HFFc6 (cell line): ENCODE results near the gene POP5. TPM values are rescaled to one million over a fixed set of nuclear protein-coding genes. Genes with fewer than 3 reads are reported as not detected.

Source experiments
- DNase-seq: peaks from one replicate; pipeline ENCODE4 v3.0.0-alpha.2; 2018
- H3K27ac Mint-ChIP-seq: 2 replicates; pipeline ENCODE4 v1.8.0; 2020; ENCODE audit warnings: mild to moderate bottlenecking, mixed read lengths
- H3K27me3 Mint-ChIP-seq: 2 replicates; pipeline ENCODE4 v1.8.0; 2021; ENCODE audit warnings: mild to moderate bottlenecking, moderate library complexity, mixed read lengths; ENCODE audit not compliant: insufficient read depth
- H3K36me3 Mint-ChIP-seq: 2 replicates; pipeline ENCODE4 v1.8.0; 2021; ENCODE audit warnings: low read depth, mixed read lengths
- H3K4me1 Mint-ChIP-seq: 2 replicates; pipeline ENCODE4 v1.8.0; 2020; ENCODE audit warnings: low read depth, mixed read lengths
- H3K4me3 Mint-ChIP-seq: 2 replicates; pipeline ENCODE4 v1.8.0; 2020; ENCODE audit warnings: mild to moderate bottlenecking, moderate library complexity, mixed read lengths
- H3K9me3 Mint-ChIP-seq: 2 replicates; pipeline ENCODE4 v1.8.0; 2020; ENCODE audit warnings: mild to moderate bottlenecking, mixed read lengths
- total RNA-seq, 6 experiments: library from RNA; stranded (reverse); fragmentation: NEBNext Ultra II Directional; extraction: Animal tissue kit (Norgen Biotek cat#: 25700); gene quantifications; 2 replicates in 1 of 6; 3 replicates in 5 of 6; pipeline ENCODE4 v1.2.3, GENCODE V29; 2021
- TF ChIP-seq, protein P1 (sequence below): fragments of 200-600 bp; sonication (generic); IDR thresholded peaks from 2 replicates; pipeline ENCODE4 v1.5.0; 2021; ENCODE audit warnings: antibody characterized with exemption, mild to moderate bottlenecking

The POP5 gene
- total RNA-seq, 6 experiments from 2014 or later, result 56.5 to 63.4 (median 60.6) TPM

DNA sequence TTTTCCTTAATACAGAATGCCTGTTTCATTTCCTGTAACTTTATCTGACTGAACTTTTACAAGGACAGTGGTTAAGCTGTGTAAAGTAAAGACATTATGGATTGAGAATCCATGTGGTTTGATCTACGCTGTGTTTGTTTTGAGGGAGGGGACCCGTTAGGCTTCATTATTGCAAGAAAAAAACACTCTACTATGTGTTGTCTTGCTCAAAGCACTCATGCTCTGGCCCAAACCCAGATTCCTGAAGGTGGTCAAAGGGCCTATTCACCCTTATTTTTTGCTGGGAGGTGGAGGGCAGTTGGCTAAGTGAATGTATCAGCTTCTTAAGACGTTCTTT is 35.2 kb downstream of the POP5 start:
- Mint-ChIP-seq H3K27me3 (no peaks in the 10 kb centered on the region; the same call in 1 of the 2 replicates), H3K27ac (no peak overlapping the region), H3K36me3 (peaks cover 4% of the 10 kb centered on the region), H3K9me3 (no peaks in the 10 kb centered on the region), H3K4me3 (no peak overlapping the region), H3K4me1 (peaks cover 7% of the 10 kb centered on the region; the same call in 1 of the 2 replicates)
- TF ChIP-seq, protein P1, sequence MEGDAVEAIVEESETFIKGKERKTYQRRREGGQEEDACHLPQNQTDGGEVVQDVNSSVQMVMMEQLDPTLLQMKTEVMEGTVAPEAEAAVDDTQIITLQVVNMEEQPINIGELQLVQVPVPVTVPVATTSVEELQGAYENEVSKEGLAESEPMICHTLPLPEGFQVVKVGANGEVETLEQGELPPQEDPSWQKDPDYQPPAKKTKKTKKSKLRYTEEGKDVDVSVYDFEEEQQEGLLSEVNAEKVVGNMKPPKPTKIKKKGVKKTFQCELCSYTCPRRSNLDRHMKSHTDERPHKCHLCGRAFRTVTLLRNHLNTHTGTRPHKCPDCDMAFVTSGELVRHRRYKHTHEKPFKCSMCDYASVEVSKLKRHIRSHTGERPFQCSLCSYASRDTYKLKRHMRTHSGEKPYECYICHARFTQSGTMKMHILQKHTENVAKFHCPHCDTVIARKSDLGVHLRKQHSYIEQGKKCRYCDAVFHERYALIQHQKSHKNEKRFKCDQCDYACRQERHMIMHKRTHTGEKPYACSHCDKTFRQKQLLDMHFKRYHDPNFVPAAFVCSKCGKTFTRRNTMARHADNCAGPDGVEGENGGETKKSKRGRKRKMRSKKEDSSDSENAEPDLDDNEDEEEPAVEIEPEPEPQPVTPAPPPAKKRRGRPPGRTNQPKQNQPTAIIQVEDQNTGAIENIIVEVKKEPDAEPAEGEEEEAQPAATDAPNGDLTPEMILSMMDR, result no peak
- DNase-seq, result no peak

DNA sequence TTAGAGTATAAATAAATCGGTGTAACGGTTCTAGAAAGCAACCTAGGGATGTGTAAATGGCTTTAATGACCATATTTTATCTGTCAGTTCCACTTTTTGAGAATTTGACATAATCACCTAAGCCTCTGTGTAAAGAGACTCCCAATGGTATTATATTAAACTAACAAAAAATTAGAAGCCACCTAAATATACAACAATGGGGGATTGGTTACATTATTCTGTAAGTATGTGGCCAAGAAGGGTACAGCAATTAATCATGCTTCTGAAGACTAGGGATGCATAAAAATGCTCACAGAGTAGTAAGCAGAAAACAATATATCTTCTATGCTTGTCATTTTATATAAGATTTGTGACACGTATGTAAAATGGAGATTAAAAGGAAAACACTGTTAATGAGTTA is 36.5 kb downstream of the POP5 start:
- Mint-ChIP-seq H3K4me1 (peaks cover 16% of the 10 kb centered on the region), H3K27me3 (no peaks in the 10 kb centered on the region; the same call in 1 of the 2 replicates), H3K4me3 (no peak overlapping the region), H3K36me3 (peaks cover 4% of the 10 kb centered on the region), H3K9me3 (no peaks in the 10 kb centered on the region), H3K27ac (no peak overlapping the region)
- DNase-seq, result no peak
- TF ChIP-seq, protein P1, result no peak

DNA sequence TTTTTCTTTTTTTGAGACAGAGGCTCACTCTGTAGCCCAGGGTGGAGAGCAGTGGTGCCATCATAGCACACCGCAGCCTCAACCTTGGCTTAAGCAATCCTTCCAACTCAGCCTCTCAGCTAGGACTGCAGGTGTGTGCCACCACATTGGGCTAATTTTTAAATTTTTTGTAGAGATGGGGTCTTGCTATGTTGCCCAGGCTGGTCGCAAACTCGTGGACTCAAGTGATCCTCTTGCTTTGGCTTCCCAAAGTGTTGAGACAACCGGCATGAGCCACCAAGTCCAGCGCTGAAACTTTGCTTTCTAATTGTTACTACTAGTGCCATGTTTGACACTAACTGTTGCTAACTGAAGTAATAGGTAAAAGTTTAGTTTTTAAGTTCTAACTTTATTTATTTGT is 39.0 kb downstream of the POP5 start:
- no peak overlapping the region for H3K4me3 Mint-ChIP-seq
- peaks cover 4% of the 10 kb centered on the region for H3K36me3 Mint-ChIP-seq
- no peak for DNase-seq
- TF ChIP-seq, protein P1, result no peak
- H3K9me3 Mint-ChIP-seq, result no peaks in the 10 kb centered on the region
- H3K27ac Mint-ChIP-seq, result no peak overlapping the region
- no peaks in the 10 kb centered on the region; the same call in 1 of the 2 replicates for H3K27me3 Mint-ChIP-seq
- H3K4me1 Mint-ChIP-seq, result peaks cover 41% of the 10 kb centered on the region

DNA sequence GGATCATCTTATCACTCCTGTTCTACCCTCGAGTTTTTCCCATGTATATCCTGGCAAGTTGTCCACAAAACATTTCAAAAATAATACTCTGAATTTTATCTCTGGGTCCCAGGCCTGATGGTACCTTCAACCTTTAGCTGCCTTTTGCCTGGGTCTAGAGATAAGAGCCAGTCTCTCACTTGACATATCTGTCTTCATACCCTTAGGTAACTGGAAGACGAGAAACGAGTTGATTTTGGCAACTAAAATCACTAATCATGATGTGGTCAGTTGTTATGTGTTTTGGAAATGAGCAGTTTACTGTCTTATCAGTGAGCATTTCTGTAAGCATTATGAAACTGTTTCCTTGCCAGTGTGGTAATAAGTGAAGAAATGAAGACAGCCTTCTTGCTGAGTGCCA is 40.8 kb downstream of the POP5 start:
- no peaks in the 10 kb centered on the region; the same call in 1 of the 2 replicates for H3K27me3 Mint-ChIP-seq
- no peak overlapping the region for H3K4me3 Mint-ChIP-seq
- peaks cover 58% of the 10 kb centered on the region for H3K4me1 Mint-ChIP-seq
- peaks cover 18% of the 10 kb centered on the region for H3K36me3 Mint-ChIP-seq
- no peak for DNase-seq
- TF ChIP-seq, protein P1, result no peak
- no peaks in the 10 kb centered on the region for H3K9me3 Mint-ChIP-seq
- peak overlapping the region; percentile 60 for H3K27ac Mint-ChIP-seq

DNA sequence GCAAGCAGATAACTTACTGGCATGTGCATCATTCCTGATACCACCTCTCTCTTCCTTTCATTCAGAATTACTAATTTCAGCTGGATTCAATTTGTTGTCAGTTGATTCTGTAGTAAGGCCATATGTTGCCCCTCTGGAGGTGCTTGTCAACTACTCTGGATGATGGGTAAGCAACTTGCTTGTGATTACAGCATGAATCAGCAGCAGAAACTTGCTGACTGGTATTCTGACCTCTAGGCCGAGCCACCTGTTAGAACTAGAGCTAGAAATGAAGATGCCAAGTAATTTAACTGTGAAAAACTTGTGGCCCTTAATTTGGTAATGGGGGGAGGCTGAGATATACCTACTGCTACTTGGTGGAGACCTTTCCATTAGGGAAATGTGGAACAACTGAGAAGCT is 41.9 kb downstream of the POP5 start:
- no peaks in the 10 kb centered on the region; the same call in 1 of the 2 replicates for H3K27me3 Mint-ChIP-seq
- no peaks in the 10 kb centered on the region for H3K9me3 Mint-ChIP-seq
- peaks cover 57% of the 10 kb centered on the region for H3K4me1 Mint-ChIP-seq
- H3K36me3 Mint-ChIP-seq, result peaks cover 26% of the 10 kb centered on the region
- peak overlapping the region; percentile 96 for H3K4me3 Mint-ChIP-seq
- peak overlapping the region; percentile 68 for H3K27ac Mint-ChIP-seq
- peak; percentile 37 for DNase-seq
- TF ChIP-seq, protein P1, result no peak
